ENCODE results near the gene ETV1. TPM values are rescaled to one million over a fixed set of nuclear protein-coding genes. Genes with fewer than 3 reads are reported as not detected.

ETV1 gene
- total and polyA plus RNA-seq, 9 of the 15 experiments (the other 6 are each of a cell fraction or from before 2014, with no cell fraction given): 7.2 to 27.4 (median 14.0) TPM

- TF ChIP-seq, protein P1, sequence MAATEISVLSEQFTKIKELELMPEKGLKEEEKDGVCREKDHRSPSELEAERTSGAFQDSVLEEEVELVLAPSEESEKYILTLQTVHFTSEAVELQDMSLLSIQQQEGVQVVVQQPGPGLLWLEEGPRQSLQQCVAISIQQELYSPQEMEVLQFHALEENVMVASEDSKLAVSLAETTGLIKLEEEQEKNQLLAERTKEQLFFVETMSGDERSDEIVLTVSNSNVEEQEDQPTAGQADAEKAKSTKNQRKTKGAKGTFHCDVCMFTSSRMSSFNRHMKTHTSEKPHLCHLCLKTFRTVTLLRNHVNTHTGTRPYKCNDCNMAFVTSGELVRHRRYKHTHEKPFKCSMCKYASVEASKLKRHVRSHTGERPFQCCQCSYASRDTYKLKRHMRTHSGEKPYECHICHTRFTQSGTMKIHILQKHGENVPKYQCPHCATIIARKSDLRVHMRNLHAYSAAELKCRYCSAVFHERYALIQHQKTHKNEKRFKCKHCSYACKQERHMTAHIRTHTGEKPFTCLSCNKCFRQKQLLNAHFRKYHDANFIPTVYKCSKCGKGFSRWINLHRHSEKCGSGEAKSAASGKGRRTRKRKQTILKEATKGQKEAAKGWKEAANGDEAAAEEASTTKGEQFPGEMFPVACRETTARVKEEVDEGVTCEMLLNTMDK (IDR thresholded peaks at IDR 0.05; ENCODE audit: borderline replicate concordance, insufficient read depth, low read depth, low read length, poor library complexity, severe bottlenecking): no peak
- TF ChIP-seq, protein P2, sequence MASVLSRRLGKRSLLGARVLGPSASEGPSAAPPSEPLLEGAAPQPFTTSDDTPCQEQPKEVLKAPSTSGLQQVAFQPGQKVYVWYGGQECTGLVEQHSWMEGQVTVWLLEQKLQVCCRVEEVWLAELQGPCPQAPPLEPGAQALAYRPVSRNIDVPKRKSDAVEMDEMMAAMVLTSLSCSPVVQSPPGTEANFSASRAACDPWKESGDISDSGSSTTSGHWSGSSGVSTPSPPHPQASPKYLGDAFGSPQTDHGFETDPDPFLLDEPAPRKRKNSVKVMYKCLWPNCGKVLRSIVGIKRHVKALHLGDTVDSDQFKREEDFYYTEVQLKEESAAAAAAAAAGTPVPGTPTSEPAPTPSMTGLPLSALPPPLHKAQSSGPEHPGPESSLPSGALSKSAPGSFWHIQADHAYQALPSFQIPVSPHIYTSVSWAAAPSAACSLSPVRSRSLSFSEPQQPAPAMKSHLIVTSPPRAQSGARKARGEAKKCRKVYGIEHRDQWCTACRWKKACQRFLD (CRISPR knock-in tag; IDR thresholded peaks at IDR 0.05): 0 out of 2 replicates have a peak, but pooled peaks have one; percentile 55
- peak; percentile 96 for TF ChIP-seq HIVEP1 (CRISPR knock-in tag; IDR thresholded peaks at IDR 0.05)
- no peak for TF ChIP-seq PRPF4 (IDR thresholded peaks at IDR 0.05; ENCODE audit: insufficient read depth, low read depth, low read length, poor library complexity, severe bottlenecking)
- TF ChIP-seq SRF (CRISPR knock-in tag; IDR thresholded peaks at IDR 0.05): peak in 1 of 2 experiments; percentile 56; a peak in 1 of 4 replicates
- TF ChIP-seq ZNF696 (CRISPR knock-in tag; conservative IDR thresholded peaks at IDR 0.05): 0 out of 2 replicates have a peak, but pooled peaks have one; percentile 47
- TF ChIP-seq ZFP1 (CRISPR knock-in tag; IDR thresholded peaks at IDR 0.05): 0 out of 2 replicates have a peak, but pooled peaks have one; percentile 51
- TF ChIP-seq HDAC8 (tag; IDR thresholded peaks at IDR 0.05): peak; percentile 95
- 0 out of 2 replicates have a peak, but pooled peaks have one; percentile 74 for TF ChIP-seq MBD1 (CRISPR knock-in tag; IDR thresholded peaks at IDR 0.05)
- TF ChIP-seq CUX1 (CRISPR knock-in tag; IDR thresholded peaks at IDR 0.05): peak; percentile 83
- no peak for TF ChIP-seq MBD2 (IDR thresholded peaks at IDR 0.05; ENCODE audit: borderline replicate concordance, low read depth)
- peak; percentile 78; the same call in 1 of the 2 replicates for TF ChIP-seq ILK (tag; IDR thresholded peaks at IDR 0.05; ENCODE audit: borderline replicate concordance, low read depth)
- no peak for TF ChIP-seq TFAM (CRISPR knock-in tag; conservative IDR thresholded peaks at IDR 0.05)
- TF ChIP-seq ZNF444 (CRISPR knock-in tag; IDR thresholded peaks at IDR 0.05): peak; percentile 77; the same call in 1 of the 2 replicates
- TF ChIP-seq ELF2 (CRISPR knock-in tag; IDR thresholded peaks at IDR 0.05): peak; percentile 61
- TF ChIP-seq PTRF (tag; IDR thresholded peaks at IDR 0.05): peak; percentile 96
These were observed 11.7 kb upstream of the ETV1 start (continued) for GRCh38 chr7:14001139-14001538.
